CD4-positive, alpha-beta T cell (primary cell): ENCODE results near the gene TPT1. TPM values are rescaled to one million over a fixed set of nuclear protein-coding genes. Genes with fewer than 3 reads are reported as not detected.
"Not testable (repeated sequence)": the region's sequence is repeated elsewhere in the genome, so short reads cannot be mapped to it uniquely, and the experiment has no call there.

ENCODE experiments used
- ATAC-seq: fragments of 200-7000 bp; cut with Tn5 transposase; one replicate; pipeline ENCODE4 v1.10.0; 2022; ENCODE audit warnings: mild to moderate bottlenecking; ENCODE audit not compliant: poor library complexity
- CTCF ChIA-PET: fragments of 350-600 bp; sonication (Branson Sonifier 250); formaldehyde crosslinking; loops from one replicate; lab custom pipeline; 2021; ENCODE audit warnings: antibody characterized with exemption, inconsistent platforms; lab: Charles Lee
- POLR2A ChIA-PET: fragments of 350-600 bp; sonication (Branson Sonifier 250); formaldehyde crosslinking; loops from one replicate; lab custom pipeline; 2021; ENCODE audit warnings: antibody characterized with exemption, inconsistent platforms; lab: Charles Lee
- DNase-seq, 14 experiments: peaks; one replicate each; pipeline ENCODE4 v3.0.0-alpha.2; 2013 to 2020; ENCODE audit warnings: mixed read lengths in 2 of 14
- H3K27ac ChIP-seq, 2 donors: one replicate each; pipeline versions ENCODE4 v1.5.1 to v1.7.0; 2013; ENCODE audit warnings: low read length in 2 of 2, low read depth in 1 of 2, mild to moderate bottlenecking in 1 of 2
- H3K27me3 ChIP-seq, 2 experiments: 1 replicate in 1 of 2; 2 replicates in 1 of 2; pipeline versions ENCODE4 v1.6.1 to v1.7.0; 2013; ENCODE audit warnings: low read length in 2 of 2, control low read depth in 1 of 2, mild to moderate bottlenecking in 1 of 2, moderate library complexity in 1 of 2; ENCODE audit not compliant: insufficient read depth in 2 of 2, control insufficient read depth in 1 of 2
- H3K36me3 ChIP-seq: one replicate; pipeline ENCODE4 v1.6.1; 2013; ENCODE audit warnings: low read length, control low read depth; ENCODE audit not compliant: insufficient read depth
- H3K4me1 ChIP-seq: one replicate; pipeline ENCODE4 v1.6.1; 2013; ENCODE audit warnings: low read length, control low read depth; ENCODE audit not compliant: insufficient read depth
- H3K4me3 ChIP-seq: one replicate; pipeline ENCODE4 v1.5.1; 2013; ENCODE audit warnings: mild to moderate bottlenecking, low read length, moderate library complexity
- H3K9me3 ChIP-seq, 2 experiments: 1 replicate in 1 of 2; 2 replicates in 1 of 2; pipeline versions ENCODE4 v1.6.1 to v1.7.0; 2013; ENCODE audit warnings: low read length in 2 of 2, mild to moderate bottlenecking in 2 of 2, control low read depth in 1 of 2, moderate library complexity in 1 of 2; ENCODE audit not compliant: control insufficient read depth in 1 of 2, insufficient read depth in 1 of 2
- H3K27ac Mint-ChIP-seq: one replicate; pipeline ENCODE4 v1.8.0; 2020; ENCODE audit warnings: mixed read lengths
- H3K27me3 Mint-ChIP-seq: one replicate; pipeline ENCODE4 v1.8.0; 2021; ENCODE audit warnings: mixed read lengths
- H3K36me3 Mint-ChIP-seq: one replicate; pipeline ENCODE4 v1.8.0; 2021; ENCODE audit warnings: low read depth, mixed read lengths
- H3K4me1 Mint-ChIP-seq: one replicate; pipeline ENCODE4 v1.8.0; 2021; ENCODE audit warnings: low read depth, mixed read lengths
- H3K4me3 Mint-ChIP-seq: one replicate; pipeline ENCODE4 v1.8.0; 2020; ENCODE audit warnings: mild to moderate bottlenecking, mixed read lengths
- H3K9me3 Mint-ChIP-seq: one replicate; pipeline ENCODE4 v1.8.0; 2020; ENCODE audit warnings: mixed read lengths
- intact Hi-C, 2 experiments: fragments of 100-400 bp; cut with DNase I in 1 of 2; cut with micrococcal nuclease in 1 of 2; formaldehyde crosslinking; loops; one replicate each; pipeline versions ENCODE4 v1.15.1 to v1.9.0; 2023 to 2025; cut with DNase I, micrococcal nuclease
- polyA plus RNA-seq, 2 donors: library from polyadenylated mRNA; unstranded; fragments of 120-200 nt; gene quantifications; one replicate each; pipeline ENCODE4 v1.2.1, GENCODE V29; 2013
- total RNA-seq, 174 experiments: library from RNA in 2 of 174; stranded (reverse) in 2 of 174; gene quantifications; one replicate each; pipeline ENCODE4 v1.2.3 and lab custom pipeline; 2021 to 2026
- TF ChIP-seq, protein P1 (sequence below): fragments of 200-600 bp; IDR thresholded peaks from one replicate; pipeline ENCODE4 v1.8.0; 2022; ENCODE audit warnings: antibody characterized with exemption, mild to moderate bottlenecking

TPT1 gene
- total RNA-seq = 1,000 to 10,000 TPM; 8,742 to 8,834 TPM
- polyA plus RNA-seq (2013, experiment 1 of 2) = 15,560 TPM
- polyA plus RNA-seq (2013, experiment 2 of 2) = 16,061 TPM
- 1,313 to 8,849 (median 4,841) reads per million in 172 experiments for total RNA-seq (lab: John Stamatoyannopoulos, UW)

DNA sequence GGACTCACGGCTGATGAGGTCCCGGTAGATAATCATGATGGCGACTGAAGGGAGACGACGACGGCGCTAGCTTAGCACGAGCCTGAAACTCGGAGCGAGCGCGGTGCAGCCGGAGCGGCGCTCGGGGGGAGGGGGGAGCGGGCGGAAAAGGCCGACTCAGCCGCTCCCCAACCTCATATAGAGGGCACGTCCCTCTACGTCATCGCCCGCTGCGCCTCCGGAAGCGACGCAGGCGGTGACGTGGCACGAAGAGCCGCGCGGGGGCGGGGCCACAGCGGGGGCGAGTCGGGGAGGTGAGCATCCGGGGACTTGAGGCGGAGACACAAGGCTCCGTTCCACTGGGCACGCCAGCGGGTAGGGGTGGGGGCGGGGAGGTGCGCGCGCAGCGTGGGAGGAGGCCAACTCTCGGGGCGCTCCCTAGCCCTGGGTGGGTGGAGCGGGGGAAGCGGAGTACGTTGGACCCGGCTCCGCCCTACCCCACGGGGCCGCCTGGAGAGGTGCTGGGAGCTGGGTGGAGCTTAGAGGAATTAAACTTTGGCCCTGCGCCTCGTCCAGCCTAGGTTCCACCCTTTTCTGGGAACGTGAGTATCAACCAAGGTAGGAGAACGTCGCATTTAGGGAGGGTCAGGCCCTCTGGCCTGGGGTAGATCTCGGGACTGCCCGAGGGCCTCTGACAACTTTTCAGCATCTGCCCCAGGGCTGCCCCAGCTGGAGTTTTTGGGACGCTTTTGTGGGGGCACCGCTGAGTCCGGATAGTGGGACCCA, at the start of gene TPT1:
TPT1 (minus strand) TSS at position 150 of the 765 bp plus-strand sequence; CDS start at position 36, 114 bp downstream.
- DNase-seq (peak; percentile 99 to 100 (median 100)), ATAC-seq (peak; percentile 84)
- Histone ChIP-seq H3K4me3 (peak within 1 kb of the TSS; percentile 98), H3K27ac (peak within 1 kb of the TSS; percentile 98 to 100), H3K9me3 (no peaks in the 10 kb centered on the region), H3K4me1 (peaks cover 40% of the 10 kb centered on the region), H3K27me3 (no peaks in the 10 kb centered on the region), H3K36me3 (peaks cover 45% of the 10 kb centered on the region)
- Mint-ChIP-seq H3K27ac (peak within 1 kb of the TSS; percentile 84), H3K4me1 (peaks cover 65% of the 10 kb centered on the region), H3K9me3 (no peaks in the 10 kb centered on the region), H3K36me3 (peaks cover 80% of the 10 kb centered on the region), H3K4me3 (peak within 1 kb of the TSS; percentile 99), H3K27me3 (no peaks in the 10 kb centered on the region)
- TF ChIP-seq, protein P1, sequence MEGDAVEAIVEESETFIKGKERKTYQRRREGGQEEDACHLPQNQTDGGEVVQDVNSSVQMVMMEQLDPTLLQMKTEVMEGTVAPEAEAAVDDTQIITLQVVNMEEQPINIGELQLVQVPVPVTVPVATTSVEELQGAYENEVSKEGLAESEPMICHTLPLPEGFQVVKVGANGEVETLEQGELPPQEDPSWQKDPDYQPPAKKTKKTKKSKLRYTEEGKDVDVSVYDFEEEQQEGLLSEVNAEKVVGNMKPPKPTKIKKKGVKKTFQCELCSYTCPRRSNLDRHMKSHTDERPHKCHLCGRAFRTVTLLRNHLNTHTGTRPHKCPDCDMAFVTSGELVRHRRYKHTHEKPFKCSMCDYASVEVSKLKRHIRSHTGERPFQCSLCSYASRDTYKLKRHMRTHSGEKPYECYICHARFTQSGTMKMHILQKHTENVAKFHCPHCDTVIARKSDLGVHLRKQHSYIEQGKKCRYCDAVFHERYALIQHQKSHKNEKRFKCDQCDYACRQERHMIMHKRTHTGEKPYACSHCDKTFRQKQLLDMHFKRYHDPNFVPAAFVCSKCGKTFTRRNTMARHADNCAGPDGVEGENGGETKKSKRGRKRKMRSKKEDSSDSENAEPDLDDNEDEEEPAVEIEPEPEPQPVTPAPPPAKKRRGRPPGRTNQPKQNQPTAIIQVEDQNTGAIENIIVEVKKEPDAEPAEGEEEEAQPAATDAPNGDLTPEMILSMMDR = no peak
- intact Hi-C loops = loop anchor here (1.0 to 10.0 kb wide), 6 partner anchors 26 to 714 kb away; partner anchors contain the start of genes COG3 (in 2 of the 2), SLC25A30 (in 1 of the 2) and ZC3H13 (in 1 of the 2)
- ChIA-PET POLR2A (interaction anchor here (0.6 to 4.3 kb wide), 24 partner anchors 9 to 841 kb away, joined by 3 to 81 read pairs (median 6); partner anchors contain the start of genes COG3, GTF2F2, LCP1 and SLC25A30), CTCF (interaction anchor here (1.0 to 3.7 kb wide), 8 partner anchors 26 to 294 kb away, joined by 3 to 18 read pairs (median 7); partner anchors contain the start of gene COG3)

DNA sequence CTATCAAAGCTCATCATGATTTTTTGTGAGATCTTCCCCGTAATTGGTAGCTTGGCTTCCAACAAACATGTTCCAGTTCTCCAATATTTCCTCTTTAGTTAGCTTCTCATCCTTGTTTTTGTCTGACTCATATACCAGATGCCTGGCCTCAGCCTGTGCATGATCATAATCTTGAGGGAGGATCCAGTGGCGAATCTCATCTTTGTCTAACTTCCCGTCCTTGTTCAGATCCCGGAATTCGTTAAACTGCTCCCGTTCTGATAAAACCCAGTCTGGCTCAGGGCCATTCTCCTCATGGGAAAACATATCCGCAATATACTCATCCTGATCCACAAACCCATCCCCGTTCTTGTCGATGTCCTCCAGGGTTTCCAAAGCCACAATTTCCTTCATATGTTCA, 49.4 kb upstream of the TPT1 start:
- H3K27me3 Mint-ChIP-seq, H3K4me3 ChIP-seq, CTCF ChIA-PET, H3K27me3 ChIP-seq, H3K9me3 Mint-ChIP-seq, H3K4me1 ChIP-seq, H3K27ac ChIP-seq, ATAC-seq, H3K9me3 ChIP-seq, POLR2A ChIA-PET, H3K4me3 Mint-ChIP-seq, H3K27ac Mint-ChIP-seq, DNase-seq: not testable (repeated sequence)
- intact Hi-C loops = loop anchor here in 1 of 2 experiments (5.0 kb wide), 1 partner anchor 343 kb away; no protein-coding TSS in a partner anchor
- peaks cover 21% of the 10 kb centered on the region for H3K36me3 ChIP-seq
- Mint-ChIP-seq H3K4me1 (peaks cover 21% of the 10 kb centered on the region), H3K36me3 (peaks cover 37% of the 10 kb centered on the region)

DNA sequence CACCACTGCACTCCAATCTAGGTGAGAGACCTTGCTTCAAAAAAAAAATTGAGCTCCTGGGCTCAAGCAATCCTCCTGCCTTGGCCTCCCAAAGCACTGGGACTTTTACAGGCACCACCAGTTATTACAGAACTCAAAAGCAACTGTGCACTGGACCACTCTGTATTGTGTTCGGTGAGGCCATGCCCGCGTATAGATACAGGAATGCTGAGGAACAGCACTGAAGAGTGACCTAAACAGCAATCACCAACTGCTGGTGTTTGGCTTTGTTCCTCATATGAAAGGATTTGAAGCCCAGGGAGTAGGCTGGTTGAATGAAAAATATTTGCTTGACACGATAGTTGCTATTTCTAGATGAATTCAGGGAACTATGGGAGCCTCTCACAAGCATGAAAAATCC, 47.7 kb upstream of the TPT1 start:
- Histone ChIP-seq H3K27ac (no peak overlapping the region), H3K4me1 (no peaks in the 10 kb centered on the region), H3K9me3 (no peaks in the 10 kb centered on the region), H3K27me3 (no peaks in the 10 kb centered on the region), H3K4me3 (no peak overlapping the region), H3K36me3 (peaks cover 30% of the 10 kb centered on the region)
- peaks cover 6% of the 10 kb centered on the region for H3K4me1 Mint-ChIP-seq
- CTCF ChIA-PET = interaction anchor here (1.4 kb wide), 1 partner anchor 17 kb away, joined by 3 read pairs; no protein-coding TSS in a partner anchor
- H3K4me3 Mint-ChIP-seq = no peak overlapping the region
- ATAC-seq = no peak
- DNase-seq = no peak
- POLR2A ChIA-PET = interaction anchor here (1.0 kb wide), 1 partner anchor 29 kb away, joined by 5 read pairs; the partner anchor contains the start of gene SLC25A30
- no peaks in the 10 kb centered on the region for H3K9me3 Mint-ChIP-seq
- no peaks in the 10 kb centered on the region for H3K27me3 Mint-ChIP-seq
- H3K27ac Mint-ChIP-seq = no peak overlapping the region
- intact Hi-C loops = no loop called here
- TF ChIP-seq, protein P1 = no peak
- H3K36me3 Mint-ChIP-seq = peaks cover 47% of the 10 kb centered on the region

DNA sequence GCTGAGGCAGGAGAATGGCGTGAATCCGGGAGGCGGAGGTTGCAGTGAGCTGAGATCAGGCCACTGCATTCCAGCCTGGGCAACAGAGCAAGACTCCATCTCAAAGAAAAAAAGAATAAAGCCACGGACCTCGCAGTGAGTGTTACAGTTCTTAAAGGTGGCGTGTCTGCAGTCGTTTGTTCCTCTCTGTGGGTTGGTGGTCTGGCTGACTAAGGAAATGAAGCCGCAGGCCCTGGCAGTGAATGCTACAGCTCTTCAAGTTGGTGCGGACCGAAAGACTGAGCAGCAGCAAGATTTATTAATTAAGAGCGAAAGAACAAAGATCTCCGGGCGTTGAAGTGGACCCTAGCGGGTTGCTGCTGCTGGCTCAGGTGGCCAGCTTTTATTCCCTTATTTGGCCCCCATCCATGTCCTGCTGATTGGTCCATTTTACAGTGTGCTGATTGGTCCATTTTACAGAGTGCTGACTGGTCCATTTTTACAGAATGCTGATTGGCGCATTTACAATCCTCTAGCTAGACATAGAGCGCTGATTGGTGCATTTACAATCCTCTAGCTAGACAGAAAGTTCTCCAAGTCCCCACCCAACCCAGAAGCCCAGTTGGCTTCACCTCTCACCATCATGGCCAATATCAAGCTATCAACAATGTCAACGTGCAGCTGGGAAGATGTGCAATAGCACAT, 46.1 kb upstream of the TPT1 start:
- Mint-ChIP-seq H3K27ac (peak overlapping the region; percentile 52), H3K36me3 (peaks cover 41% of the 10 kb centered on the region)
- H3K4me1 ChIP-seq, DNase-seq, intact Hi-C loops, H3K4me3 Mint-ChIP-seq, CTCF ChIA-PET, H3K9me3 ChIP-seq, ATAC-seq, H3K27ac ChIP-seq, H3K4me3 ChIP-seq, H3K4me1 Mint-ChIP-seq, H3K27me3 Mint-ChIP-seq, H3K9me3 Mint-ChIP-seq, POLR2A ChIA-PET, H3K27me3 ChIP-seq: not testable (repeated sequence)
- peaks cover 25% of the 10 kb centered on the region for H3K36me3 ChIP-seq
